Suprapubic skin (tissue), 4 donors: ENCODE results near the gene DZANK1. TPM values are rescaled to one million over a fixed set of nuclear protein-coding genes. Genes with fewer than 3 reads are reported as not detected.

Experiments used
- DNase-seq, 2 donors: peaks; one replicate each; pipeline ENCODE4 v3.0.0-alpha.2; 2019; ENCODE audit warnings: low spot score in 2 of 2
- H3K27ac ChIP-seq: fragments of 200-600 bp; sonication (generic); one replicate; pipeline ENCODE4 v1.5.1; 2019
- H3K27me3 ChIP-seq: fragments of 200-600 bp; sonication (generic); one replicate; pipeline ENCODE4 v1.5.1; 2019
- H3K36me3 ChIP-seq: fragments of 200-600 bp; sonication (generic); one replicate; pipeline ENCODE4 v1.5.1; 2019
- H3K4me1 ChIP-seq: fragments of 200-600 bp; sonication (generic); one replicate; pipeline ENCODE4 v1.5.1; 2019
- H3K4me3 ChIP-seq: fragments of 200-600 bp; sonication (generic); one replicate; pipeline ENCODE4 v1.5.1; 2019; ENCODE audit warnings: mild to moderate bottlenecking
- H3K9me3 ChIP-seq: fragments of 200-600 bp; sonication (generic); one replicate; pipeline ENCODE4 v1.5.1; 2019
- CTCF ChIP-seq, 2 donors: fragments of 200-600 bp in 1 of 2; fragments of 450-650 bp in 1 of 2; sonication (generic) in 1 of 2; IDR thresholded peaks; one replicate each; pipeline ENCODE4 v1.5.1; 2016 to 2019; ENCODE audit warnings: antibody characterized with exemption in 2 of 2, mild to moderate bottlenecking in 1 of 2, moderate library complexity in 1 of 2
- EP300 ChIP-seq: sonication (generic); formaldehyde crosslinking; IDR thresholded peaks from one replicate; pipeline ENCODE4 v1.6.1; 2017; ENCODE audit warnings: antibody characterized with exemption
- POLR2A ChIP-seq, 2 donors: fragments of 450-650 bp; IDR thresholded peaks; one replicate each; pipeline ENCODE4 v1.6.1; 2017; ENCODE audit warnings: antibody characterized with exemption in 2 of 2, mild to moderate bottlenecking in 2 of 2, moderate library complexity in 2 of 2
- POLR2AphosphoS5 ChIP-seq, 3 donors: sonication (generic); formaldehyde crosslinking; IDR thresholded peaks; one replicate each; pipeline ENCODE4 v1.6.1; 2017; ENCODE audit warnings: antibody characterized with exemption in 3 of 3
- WGBS: methylation state at CpG from one replicate; pipeline ENCODE4 v1.1.5; 2018; 5-methylcytosine and 5-hydroxymethylcytosine counted together
- total RNA-seq, 4 donors: library from RNA; depleted of rRNA; stranded (reverse); fragments of >200 nt; gene quantifications; one replicate each; pipeline ENCODE4 v1.1.0, GENCODE V29; 2016

The DZANK1 gene
- 1 to 10 TPM; 1.7 to 4.5 (median 3.0) TPM for total RNA-seq

GRCh38 chr20:18466894-18467730, at the start of gene DZANK1, which contains the start of gene POLR3F:
DZANK1 (minus strand) TSS chr20:18467030; CDS start chr20:18465358, 1,672 bp downstream.
POLR3F (plus strand) TSS chr20:18467390; CDS start chr20:18467507, 117 bp downstream.
- peaks cover 22% of the 10 kb centered on the region for H3K4me1 ChIP-seq
- 0% methylated on average over 26 of the region's 57 CpGs for WGBS

GRCh38 chr20:18515973-18516372, 49.1 kb upstream of the DZANK1 start:
- DNase-seq: no peak
- H3K4me3 ChIP-seq: no peak overlapping the region
- no peaks in the 10 kb centered on the region for H3K27me3 ChIP-seq
- no peaks in the 10 kb centered on the region for H3K9me3 ChIP-seq
- H3K36me3 ChIP-seq: peaks cover 51% of the 10 kb centered on the region
- no peak overlapping the region for H3K27ac ChIP-seq
- H3K4me1 ChIP-seq: no peaks in the 10 kb centered on the region
- TF ChIP-seq EP300: no peak
- no peak for TF ChIP-seq POLR2AphosphoS5 (IDR thresholded peaks at IDR 0.05)
- TF ChIP-seq CTCF (IDR thresholded peaks at IDR 0.05): no peak
- TF ChIP-seq POLR2A (IDR thresholded peaks at IDR 0.05): no peak

More at GRCh38 chr20:18466894-18467730, at the start of gene DZANK1, which contains the start of gene POLR3F:
- Histone ChIP-seq H3K9me3 (no peaks in the 10 kb centered on the region), H3K36me3 (peaks cover 18% of the 10 kb centered on the region), H3K27ac (peak within 1 kb of the TSS; percentile 88), H3K27me3 (no peaks in the 10 kb centered on the region), H3K4me3 (peak within 1 kb of the TSS; percentile 83)
- peak; percentile 95 to 96 for DNase-seq
- TF ChIP-seq POLR2AphosphoS5 (IDR thresholded peaks at IDR 0.05): peak in 2 of 3 donors; percentile 59 to 98
- no peak for TF ChIP-seq POLR2A (IDR thresholded peaks at IDR 0.05)
- no peak for TF ChIP-seq CTCF (IDR thresholded peaks at IDR 0.05)

- peaks cover 3% of the 10 kb centered on the region for H3K4me1 ChIP-seq
- H3K27me3 ChIP-seq: no peaks in the 10 kb centered on the region
- no peak for DNase-seq
- WGBS: 88% methylated on average over 5 of the region's 5 CpGs
- H3K4me3 ChIP-seq: no peak overlapping the region
- peaks cover 53% of the 10 kb centered on the region for H3K36me3 ChIP-seq
- H3K27ac ChIP-seq: no peak overlapping the region
- TF ChIP-seq POLR2AphosphoS5 (IDR thresholded peaks at IDR 0.05): no peak
- no peak for TF ChIP-seq CTCF (IDR thresholded peaks at IDR 0.05)
- no peak for TF ChIP-seq EP300
- TF ChIP-seq POLR2A (IDR thresholded peaks at IDR 0.05): no peak
- H3K9me3 ChIP-seq: no peaks in the 10 kb centered on the region
Measured at GRCh38 chr20:18514127-18514526, 47.3 kb upstream of the DZANK1 start.

GRCh38 chr20:18513208-18513607, 46.4 kb upstream of the DZANK1 start:
- Histone ChIP-seq H3K27ac (no peak overlapping the region), H3K4me1 (peaks cover 12% of the 10 kb centered on the region), H3K36me3 (peaks cover 53% of the 10 kb centered on the region), H3K9me3 (no peaks in the 10 kb centered on the region), H3K4me3 (no peak overlapping the region), H3K27me3 (no peaks in the 10 kb centered on the region)
- no peak for DNase-seq
- 88% methylated on average over 7 of the region's 7 CpGs for WGBS
- TF ChIP-seq CTCF (IDR thresholded peaks at IDR 0.05) (no peak), EP300 (no peak), POLR2A (IDR thresholded peaks at IDR 0.05) (no peak), POLR2AphosphoS5 (IDR thresholded peaks at IDR 0.05) (no peak)

GRCh38 chr20:18511571-18511970, 44.7 kb upstream of the DZANK1 start:
- WGBS: 89% methylated on average over 1 of the region's 1 CpG
- H3K4me3 ChIP-seq: no peak overlapping the region
- no peaks in the 10 kb centered on the region for H3K27me3 ChIP-seq
- no peak overlapping the region for H3K27ac ChIP-seq
- H3K9me3 ChIP-seq: no peaks in the 10 kb centered on the region
- peaks cover 44% of the 10 kb centered on the region for H3K36me3 ChIP-seq
- no peak for DNase-seq
- TF ChIP-seq POLR2AphosphoS5 (IDR thresholded peaks at IDR 0.05) (no peak), POLR2A (IDR thresholded peaks at IDR 0.05) (no peak), EP300 (no peak), CTCF (IDR thresholded peaks at IDR 0.05) (no peak)
- peaks cover 19% of the 10 kb centered on the region for H3K4me1 ChIP-seq
